AG09309 (cell line): ENCODE results near the gene SLC36A2.
"Not testable (repeated sequence)": the region's sequence is repeated elsewhere in the genome, so short reads cannot be mapped to it uniquely, and the experiment has no call there.

Experiments
- DNase-seq: peaks from one replicate; pipeline ENCODE4 v3.0.0-alpha.2; 2010; ENCODE audit warnings: low read depth
- H3K4me3 ChIP-seq: 2 replicates; pipeline ENCODE4 v1.5.1; 2011; ENCODE audit warnings: mild to moderate bottlenecking, low read depth, low read length, moderate library complexity; ENCODE audit not compliant: control insufficient read depth
- CTCF ChIP-seq: IDR thresholded peaks from 2 replicates; pipeline ENCODE4 v1.5.1; 2011; ENCODE audit warnings: mild to moderate bottlenecking, low read depth, low read length, inconsistent platforms; ENCODE audit not compliant: insufficient read depth, control insufficient read depth; ENCODE audit errors: missing control alignments

The SLC36A2 gene

GRCh38 chr5:151378616-151379015 lies 31.3 kb upstream of the SLC36A2 start:
- H3K4me3 ChIP-seq: no peak overlapping the region
- TF ChIP-seq CTCF: no peak
- DNase-seq: no peak

GRCh38 chr5:151374539-151374938 lies 27.2 kb upstream of the SLC36A2 start:
- H3K4me3 ChIP-seq: no peak overlapping the region

GRCh38 chr5:151367038-151367437 lies 19.7 kb upstream of the SLC36A2 start:
- not testable (repeated sequence) for H3K4me3 ChIP-seq, DNase-seq

More at GRCh38 chr5:151374539-151374938, 27.2 kb upstream of the SLC36A2 start:
- DNase-seq: no peak
- no peak for TF ChIP-seq CTCF

GRCh38 chr5:151363673-151364072 lies 16.3 kb upstream of the SLC36A2 start:
- no peak for TF ChIP-seq CTCF
- no peak for DNase-seq
- no peak overlapping the region for H3K4me3 ChIP-seq

- no peak for DNase-seq
- no peak overlapping the region for H3K4me3 ChIP-seq
- no peak for TF ChIP-seq CTCF
These were observed 15.6 kb upstream of the SLC36A2 start for GRCh38 chr5:151362970-151363369.

- no peak for DNase-seq
These were observed 12.0 kb upstream of the SLC36A2 start for GRCh38 chr5:151359391-151359790.

GRCh38 chr5:151357792-151358191 lies 10.4 kb upstream of the SLC36A2 start:
- DNase-seq: no peak
- TF ChIP-seq CTCF: no peak
- H3K4me3 ChIP-seq: no peak overlapping the region

More at GRCh38 chr5:151359391-151359790, 12.0 kb upstream of the SLC36A2 start:
- H3K4me3 ChIP-seq: no peak overlapping the region
- no peak for TF ChIP-seq CTCF

- no peak overlapping the region for H3K4me3 ChIP-seq
- TF ChIP-seq CTCF: no peak
- DNase-seq: no peak
These were observed 9.7 kb upstream of the SLC36A2 start for GRCh38 chr5:151357097-151357496.
